H1 (cell line): ENCODE results near the gene PJA1. TPM values are rescaled to one million over a fixed set of nuclear protein-coding genes. Genes with fewer than 3 reads are reported as not detected.

Experiments used
- CTCF ChIA-PET: fragments of 300-600 bp; sonication (Branson Sonifier 250); formaldehyde crosslinking; loops from one replicate; lab custom pipeline; 2021; ENCODE audit not compliant: partially characterized antibody; lab: Charles Lee
- POLR2A ChIA-PET: fragments of 300-600 bp; sonication (Branson Sonifier 250); formaldehyde crosslinking; loops from one replicate; lab custom pipeline; 2021; ENCODE audit warnings: inconsistent platforms; ENCODE audit not compliant: partially characterized antibody; lab: Charles Lee
- DNase-seq, 2 experiments: peaks; one replicate each; pipeline versions ENCODE4 v3.0.0 to v3.0.0-alpha.2; 2010 to 2022; ENCODE audit warnings: low spot score in 2 of 2, low read depth in 1 of 2, mixed read lengths in 1 of 2
- FAIRE-seq: peaks from 2 replicates; lab custom pipeline; 2011; peaks lifted over from hg19 to GRCh38; lab: Jason Lieb, UNC
- H2AFZ ChIP-seq: 2 replicates; pipeline ENCODE4 v1.8.1; 2012; ENCODE audit warnings: low read length, inconsistent platforms
- H2AK5ac ChIP-seq: 2 replicates; pipeline ENCODE4 v1.6.1; 2013; ENCODE audit warnings: low read depth, low read length
- H2BK120ac ChIP-seq: replicated peaks from 2 replicates; pipeline ENCODE3; 2013; ENCODE audit warnings: low read depth, low read length, inconsistent platforms
- H2BK12ac ChIP-seq: 2 replicates; pipeline ENCODE4 v1.6.1; 2013; ENCODE audit warnings: low read depth, low read length
- H2BK15ac ChIP-seq: 2 replicates; pipeline ENCODE4 v1.6.1; 2013; ENCODE audit warnings: low read length
- H2BK20ac ChIP-seq: 2 replicates; pipeline ENCODE4 v1.6.1; 2013; ENCODE audit warnings: low read length
- H2BK5ac ChIP-seq: 2 replicates; pipeline ENCODE4 v1.6.1; 2013; ENCODE audit warnings: low read depth, low read length
- H3K14ac ChIP-seq: 2 replicates; pipeline ENCODE4 v1.6.1; 2013; ENCODE audit warnings: inconsistent platforms; ENCODE audit not compliant: insufficient read length
- H3K18ac ChIP-seq: 2 replicates; pipeline ENCODE4 v1.6.1; 2013; ENCODE audit warnings: low read length; ENCODE audit errors: extremely low read depth
- H3K23ac ChIP-seq: 2 replicates; pipeline ENCODE4 v1.6.1; 2013; ENCODE audit warnings: inconsistent platforms; ENCODE audit not compliant: insufficient read length
- H3K23me2 ChIP-seq: 2 replicates; pipeline ENCODE4 v1.6.1; 2013; ENCODE audit warnings: low read depth, low read length
- H3K27ac ChIP-seq: 2 replicates; pipeline ENCODE4 v1.6.1; 2011; ENCODE audit warnings: low read depth, low read length, inconsistent platforms
- H3K27me3 ChIP-seq, 4 experiments: replicated peaks in 1 of 4; 1 replicate in 1 of 4; 2 replicates in 3 of 4; pipeline versions ENCODE4 v1.6.1 to v1.8.1; 2011 to 2013; ENCODE audit warnings: low read length in 3 of 4, mild to moderate bottlenecking in 3 of 4, inconsistent platforms in 2 of 4, mixed read lengths in 2 of 4, moderate library complexity in 1 of 4; ENCODE audit not compliant: control insufficient read depth in 3 of 4, insufficient read depth in 3 of 4; ENCODE audit errors: extremely low read depth in 1 of 4
- H3K36me3 ChIP-seq, 4 experiments: 2 replicates each; pipeline versions ENCODE4 v1.6.1 to v1.8.1; 2011 to 2013; ENCODE audit warnings: mild to moderate bottlenecking in 4 of 4, low read length in 3 of 4, moderate library complexity in 2 of 4, control low read depth in 1 of 4, inconsistent platforms in 1 of 4; ENCODE audit not compliant: insufficient read depth in 4 of 4, control insufficient read depth in 2 of 4
- H3K4ac ChIP-seq: replicated peaks from 2 replicates; pipeline ENCODE3; 2013; ENCODE audit warnings: low read length, low read depth, mixed read lengths, inconsistent platforms; ENCODE audit not compliant: insufficient read length
- H3K4me1 ChIP-seq, 4 experiments: replicated peaks in 1 of 4; 1 replicate in 1 of 4; 2 replicates in 3 of 4; pipeline versions ENCODE4 v1.6.1 to v1.8.1; 2011 to 2013; ENCODE audit warnings: low read length in 3 of 4, inconsistent platforms in 2 of 4, mixed read lengths in 1 of 4; ENCODE audit not compliant: insufficient read depth in 4 of 4, control insufficient read depth in 3 of 4
- H3K4me2 ChIP-seq, 2 experiments: 2 replicates each; pipeline versions ENCODE4 v1.6.1 to v1.8.1; 2011 to 2013; ENCODE audit warnings: low read depth in 2 of 2, low read length in 2 of 2, control low read depth in 1 of 2, inconsistent platforms in 1 of 2, mild to moderate bottlenecking in 1 of 2; ENCODE audit not compliant: insufficient read depth in 1 of 2
- H3K4me3 ChIP-seq, 4 experiments: fragments of 200-600, 300-600 bp in 1 of 4; sonication (generic), shearing (Covaris generic), sonication (Bioruptor Twin) in 1 of 4; 2 replicates each; pipeline versions ENCODE4 v1.5.1 to v1.8.1; 2011 to 2016; ENCODE audit warnings: low read length in 4 of 4, low read depth in 3 of 4, control low read depth in 2 of 4, inconsistent platforms in 2 of 4, mild to moderate bottlenecking in 2 of 4, mixed read lengths in 1 of 4, moderate library complexity in 1 of 4; ENCODE audit not compliant: insufficient read depth in 2 of 4; ENCODE audit errors: extremely low read depth in 1 of 4
- H3K56ac ChIP-seq: replicated peaks from 2 replicates; pipeline ENCODE3; 2013; ENCODE audit warnings: low read depth, mild to moderate bottlenecking, mixed read lengths, low read length, inconsistent platforms; ENCODE audit not compliant: insufficient read length
- H3K79me1 ChIP-seq: 2 replicates; pipeline ENCODE4 v1.6.1; 2013; ENCODE audit warnings: low read depth, low read length, control low read depth
- H3K79me2 ChIP-seq, 2 experiments: 2 replicates each; pipeline versions ENCODE4 v1.6.1 to v1.8.1; 2012 to 2013; ENCODE audit warnings: low read length in 2 of 2, mild to moderate bottlenecking in 2 of 2, inconsistent platforms in 1 of 2; ENCODE audit not compliant: insufficient read depth in 2 of 2, control insufficient read depth in 1 of 2
- H3K9ac ChIP-seq, 4 experiments: replicated peaks in 1 of 4; 1 replicate in 1 of 4; 2 replicates in 3 of 4; pipeline versions ENCODE4 v1.6.1 to v1.8.1; 2011 to 2013; ENCODE audit warnings: low read depth in 3 of 4, low read length in 3 of 4, control low read depth in 2 of 4, mild to moderate bottlenecking in 2 of 4, moderate library complexity in 2 of 4, inconsistent platforms in 1 of 4; ENCODE audit errors: extremely low read depth in 1 of 4
- H3K9me3 ChIP-seq, 2 experiments: 2 replicates each; pipeline versions ENCODE4 v1.6.1 to v1.8.1; 2012 to 2013; ENCODE audit warnings: mild to moderate bottlenecking in 2 of 2, moderate library complexity in 2 of 2, control low read depth in 1 of 2, inconsistent platforms in 1 of 2, low read depth in 1 of 2, low read length in 1 of 2, mixed read lengths in 1 of 2; ENCODE audit not compliant: insufficient read depth in 2 of 2
- H4K20me1 ChIP-seq, 2 experiments: replicated peaks in 1 of 2; 2 replicates each; pipeline versions ENCODE3 to v1.8.1; 2011 to 2013; ENCODE audit warnings: inconsistent platforms in 2 of 2, low read length in 2 of 2, mild to moderate bottlenecking in 1 of 2; ENCODE audit not compliant: insufficient read depth in 2 of 2, control insufficient read depth in 1 of 2
- H4K5ac ChIP-seq: 2 replicates; pipeline ENCODE4 v1.6.1; 2013; ENCODE audit warnings: low read length, low read depth, mixed read lengths, inconsistent platforms; ENCODE audit not compliant: insufficient read length
- H4K8ac ChIP-seq: 2 replicates; pipeline ENCODE4 v1.8.0; 2013; ENCODE audit warnings: mild to moderate bottlenecking, moderate library complexity, low read length, inconsistent platforms; ENCODE audit not compliant: insufficient read depth; ENCODE audit errors: extremely low read depth
- H4K91ac ChIP-seq: replicated peaks from 2 replicates; pipeline ENCODE3; 2013; ENCODE audit warnings: low read length, mixed read lengths, inconsistent platforms; ENCODE audit not compliant: insufficient read length
- HDAC2 ChIP-seq, 2 experiments: fragments of 300-600 bp in 1 of 2; sonication (generic) in 1 of 2; IDR thresholded peaks; 2 replicates each; pipeline ENCODE4 v1.6.1; 2011 to 2012; ENCODE audit warnings: low read depth in 2 of 2, low read length in 2 of 2, mild to moderate bottlenecking in 2 of 2, moderate library complexity in 2 of 2, borderline replicate concordance in 1 of 2, inconsistent platforms in 1 of 2
- MAFK ChIP-seq: IDR thresholded peaks from 2 replicates; pipeline ENCODE4 v1.6.1; 2012; ENCODE audit warnings: low read depth, mild to moderate bottlenecking, improper control_type of control experiment, low read length
- NANOG ChIP-seq: IDR thresholded peaks from 2 replicates; pipeline ENCODE4 v1.6.1; 2011; ENCODE audit warnings: low read length, low read depth, mild to moderate bottlenecking, inconsistent platforms; ENCODE audit not compliant: insufficient read depth, poor library complexity, severe bottlenecking
- NRF1 ChIP-seq: IDR thresholded peaks from 2 replicates; pipeline ENCODE4 v1.6.1; 2011; ENCODE audit warnings: mild to moderate bottlenecking, low read depth, low read length, improper control_type of control experiment
- SIX5 ChIP-seq: IDR thresholded peaks from 2 replicates; pipeline ENCODE4 v1.6.1; 2011; ENCODE audit warnings: mild to moderate bottlenecking, low read depth, low read length
- WGBS, 2 experiments: shearing (Covaris generic) in 1 of 2; methylation state at CpG; one replicate each; pipeline versions ENCODE4 v1.1.6 to v1.1.7; 2013 to 2015; ENCODE audit warnings: low lambda C conversion rate in 2 of 2, mixed read lengths in 2 of 2, inconsistent platforms in 1 of 2, low coverage in 1 of 2, missing lambda C conversion rate in 1 of 2; ENCODE audit not compliant: insufficient replicate concordance in 2 of 2, insufficient coverage in 1 of 2, insufficient read length in 1 of 2; ENCODE audit errors: extremely low coverage in 1 of 2, missing lambda C conversion rate in 1 of 2; 5-methylcytosine and 5-hydroxymethylcytosine counted together
- polyA plus RNA-seq, 7 experiments: library from polyadenylated mRNA; depleted of rRNA in 3 of 7; stranded (reverse) in 5 of 7; unstranded in 2 of 7; fragments of >200 nt in 5 of 7; fragments of 200-250 nt in 2 of 7; gene quantifications; 1 replicate in 5 of 7; 2 replicates in 1 of 7; 4 replicates in 1 of 7; pipeline versions ENCODE4 v1.2.1 to v1.2.3, GENCODE V29; 2011 to 2013; ENCODE audit warnings: missing spikeins in 2 of 7, mixed read lengths in 2 of 7
- total RNA-seq: library from RNA; stranded (reverse); fragmentation: NEBNext Ultra II Directional; extraction: Animal tissue kit (Norgen Biotek cat#: 25700); gene quantifications from 2 replicates; pipeline ENCODE4 v1.2.1, GENCODE V29; 2021

Gene PJA1
- total and polyA plus RNA-seq, 2 of the 8 experiments (the other 6 are each of a cell fraction or from before 2014, with no cell fraction given), result 25.7 to 37.0 TPM

DNA sequence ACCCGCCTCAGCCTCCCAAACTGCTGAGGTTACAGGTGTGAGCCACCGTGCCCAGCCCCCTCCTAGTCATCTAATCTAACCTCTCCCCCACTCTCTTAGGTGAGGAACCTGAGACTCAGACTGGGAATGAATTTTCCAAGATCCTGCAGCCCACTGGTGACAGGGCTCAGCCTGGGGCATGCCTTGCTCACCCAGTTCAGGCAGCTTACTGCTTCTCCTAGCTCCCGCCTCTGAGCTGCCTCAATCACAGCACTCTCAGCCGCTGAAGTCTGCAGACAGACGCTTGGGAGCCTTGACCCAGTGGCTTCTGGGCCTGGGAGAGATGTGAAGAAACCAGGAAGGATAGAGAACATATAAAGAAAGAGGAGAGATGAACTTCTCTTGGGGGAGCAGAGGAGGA, 24.4 kb downstream of the PJA1 start:
- H3K18ac ChIP-seq, result no peak overlapping the region
- H3K9ac ChIP-seq, result no peak overlapping the region
- no peaks in the 10 kb centered on the region for H3K79me1 ChIP-seq
- no peak overlapping the region for H3K14ac ChIP-seq
- FAIRE-seq (no peak), DNase-seq (no peak)
- no peak overlapping the region for H2BK12ac ChIP-seq
- no peak overlapping the region for H3K23ac ChIP-seq
- H2BK120ac ChIP-seq, result no peak overlapping the region
- POLR2A ChIA-PET, result interaction anchor here (1.2 to 1.7 kb wide), 2 partner anchors 9 to 12 kb away, joined by 3 to 5 read pairs; no protein-coding TSS in a partner anchor
- H3K56ac ChIP-seq, result no peak overlapping the region
- no peak overlapping the region for H2AFZ ChIP-seq
- no peak overlapping the region for H2AK5ac ChIP-seq
- H3K4ac ChIP-seq, result no peak overlapping the region
- no peak overlapping the region for H4K5ac ChIP-seq
- H3K36me3 ChIP-seq, result no peaks in the 10 kb centered on the region
- no peak overlapping the region for H2BK20ac ChIP-seq
- H3K4me3 ChIP-seq, result no peak overlapping the region
- WGBS, 2 experiments, result 90% methylated on average over 3 of the region's 5 CpGs; no CpG with 5 or more reads in 1 of the 2 experiments
- H3K4me1 ChIP-seq, result peaks cover 5 to 33% (median 12%) of the 10 kb centered on the region in 4 experiments
- H2BK5ac ChIP-seq, result no peak overlapping the region
- no peak overlapping the region for H3K4me2 ChIP-seq
- H3K23me2 ChIP-seq, result no peaks in the 10 kb centered on the region; the same call in 1 of the 2 replicates
- no peak overlapping the region for H3K27ac ChIP-seq
- H3K9me3 ChIP-seq, result no peaks in the 10 kb centered on the region
- CTCF ChIA-PET, result interaction anchor here (1.3 to 1.6 kb wide), 2 partner anchors 8 to 12 kb away, joined by 3 to 5 read pairs; no protein-coding TSS in a partner anchor
- H4K20me1 ChIP-seq, result no peaks in the 10 kb centered on the region
- no peak overlapping the region for H4K8ac ChIP-seq
- H4K91ac ChIP-seq, result no peak overlapping the region
- H3K27me3 ChIP-seq, result no peaks in the 10 kb centered on the region
- H2BK15ac ChIP-seq, result no peak overlapping the region
- no peaks in the 10 kb centered on the region for H3K79me2 ChIP-seq
- no peak for TF ChIP-seq NANOG
- TF ChIP-seq MAFK, result no peak
- no peak for TF ChIP-seq HDAC2 (IDR thresholded peaks at IDR 0.05; ENCODE audit: borderline replicate concordance in 1 of 2, low read depth in 2 of 2, low read length in 2 of 2)
- TF ChIP-seq NRF1, result no peak
- no peak for TF ChIP-seq SIX5
